Stimulated activated CD8-positive, alpha-beta memory T cell treated with anti-CD3 and anti-CD28 coated beads, Interleukin-15, amount 100 ng/mL, for 1 hour (primary cell): ENCODE data around the gene P2RX1.

Experiments
- DNase-seq: peaks from one replicate; pipeline ENCODE4 v3.0.0-alpha.2; 2020; ENCODE audit warnings: low read depth

The P2RX1 gene

DNA sequence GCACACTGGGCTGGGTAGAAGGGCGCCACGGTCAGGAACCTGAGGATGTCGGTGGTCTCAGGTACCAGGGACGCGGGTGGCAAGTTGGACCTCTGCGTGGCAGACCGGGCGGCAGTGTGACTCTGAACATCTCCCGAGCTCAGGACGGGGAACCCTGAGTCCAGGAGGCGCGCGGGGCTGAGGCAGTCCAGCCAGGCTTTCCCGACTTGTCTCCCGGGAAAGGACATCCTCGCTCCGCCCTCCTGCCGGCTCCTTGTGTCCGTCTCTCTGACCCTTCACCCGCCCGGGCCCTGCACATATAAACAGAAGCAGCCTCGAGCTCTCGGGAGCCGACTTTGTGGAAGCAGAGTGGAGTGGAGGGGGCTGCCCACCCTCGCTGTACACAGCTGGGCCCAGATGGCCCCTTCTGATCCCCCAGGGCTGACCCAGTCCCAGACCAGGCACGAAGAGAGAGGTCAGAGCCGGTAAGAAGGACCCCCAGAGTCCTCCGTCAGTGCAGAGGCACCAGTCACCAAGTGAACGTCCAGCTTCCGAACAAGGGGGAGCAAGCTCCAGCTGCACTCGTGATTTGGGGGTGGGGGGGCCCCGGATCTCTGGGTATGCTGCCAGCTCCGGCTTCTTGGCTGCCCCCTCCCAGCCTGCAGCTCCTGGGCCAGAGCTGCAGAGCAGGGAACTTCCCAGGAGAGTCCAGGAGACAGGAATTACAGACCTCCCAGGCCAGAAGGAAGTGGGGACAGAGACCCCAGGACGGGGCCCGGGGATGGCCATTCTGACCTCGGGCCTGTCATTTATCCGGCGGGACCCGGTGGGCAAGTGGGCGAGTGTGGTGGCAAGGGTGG, 8.5 kb upstream of the P2RX1 start:
- no peak for DNase-seq

GRCh38 chr17:3923466-3924190, 7.4 kb upstream of the P2RX1 start:
- DNase-seq: no peak

DNA sequence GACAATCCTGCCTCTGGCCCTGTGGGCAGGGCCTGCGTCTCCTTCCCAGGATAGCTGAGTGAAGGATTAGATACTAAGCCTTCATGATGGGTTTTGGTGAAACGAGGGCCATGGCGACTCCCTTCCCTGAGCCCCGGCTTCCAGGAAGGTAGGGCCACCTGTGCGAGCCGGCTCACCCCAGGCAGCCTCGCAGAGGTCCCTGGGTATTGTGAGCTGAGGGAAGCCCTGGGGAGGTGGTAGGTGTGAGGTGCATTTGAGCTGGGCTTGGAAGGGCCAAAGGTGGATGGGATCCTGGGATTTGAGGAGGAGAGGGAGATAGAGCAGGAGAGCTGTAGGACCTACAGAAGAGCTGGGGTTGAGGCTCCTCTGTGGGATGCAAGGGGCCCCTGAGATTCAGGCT, 6.5 kb upstream of the P2RX1 start:
- DNase-seq: no peak

DNA sequence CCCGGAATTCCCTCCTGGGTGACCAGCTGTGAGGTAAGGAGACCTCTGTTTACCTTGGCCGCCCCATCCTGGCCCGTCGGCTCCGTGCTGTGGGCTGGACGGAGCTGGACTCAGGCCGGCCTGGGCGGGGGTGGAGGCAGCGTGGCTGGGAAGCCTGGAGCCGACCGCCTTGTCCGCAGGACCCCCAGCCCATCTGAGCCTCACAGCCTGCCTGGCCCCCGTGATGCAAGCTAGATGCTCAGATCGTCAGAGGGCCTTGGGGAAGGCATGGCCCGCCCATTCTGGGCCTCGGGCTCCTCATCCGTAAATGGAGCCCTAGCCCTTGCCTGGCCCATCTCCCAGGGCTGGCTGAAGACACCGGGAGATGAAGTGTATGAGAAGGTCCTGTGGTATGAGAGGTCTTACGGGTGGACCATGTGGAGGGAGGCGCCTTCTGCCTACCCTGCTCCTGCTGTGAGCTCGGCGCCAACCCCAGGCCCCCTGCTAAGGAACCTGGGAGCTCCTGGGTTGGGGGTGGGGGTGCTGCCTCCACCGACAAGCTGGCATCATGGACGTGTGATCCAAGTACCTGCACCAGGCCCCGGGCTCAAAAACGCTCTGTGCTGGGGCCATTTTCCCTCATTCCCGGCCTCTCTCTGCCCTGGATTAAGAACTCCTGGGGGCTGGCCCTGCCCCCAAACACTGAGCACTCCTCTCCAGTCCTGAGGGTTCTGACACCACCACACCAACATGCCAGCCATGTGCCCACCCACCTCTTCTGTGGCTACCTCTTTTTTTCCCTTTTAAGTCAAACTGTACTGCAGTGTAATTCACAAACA, 5.4 kb upstream of the P2RX1 start:
- no peak for DNase-seq

DNA sequence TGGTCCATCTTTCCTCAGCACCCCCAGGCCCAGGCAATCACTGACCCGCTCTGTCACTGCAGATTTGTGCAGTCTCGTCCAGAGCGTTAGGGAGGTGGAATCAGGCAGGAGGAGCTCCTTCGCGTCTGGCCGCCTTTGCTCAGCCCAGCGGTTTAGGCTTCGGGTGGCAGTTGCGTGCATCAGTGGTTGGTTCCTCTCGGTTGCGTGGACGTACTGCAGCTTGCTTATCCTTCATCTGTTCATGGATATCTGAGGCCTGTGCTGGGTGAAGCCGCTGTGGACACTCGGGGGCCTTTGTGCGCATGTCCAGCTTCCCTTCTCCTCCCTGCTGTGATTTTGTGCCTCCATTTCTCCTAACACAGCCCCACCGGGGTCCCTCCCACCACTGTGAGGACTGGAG, 4.7 kb upstream of the P2RX1 start:
- DNase-seq: no peak

DNA sequence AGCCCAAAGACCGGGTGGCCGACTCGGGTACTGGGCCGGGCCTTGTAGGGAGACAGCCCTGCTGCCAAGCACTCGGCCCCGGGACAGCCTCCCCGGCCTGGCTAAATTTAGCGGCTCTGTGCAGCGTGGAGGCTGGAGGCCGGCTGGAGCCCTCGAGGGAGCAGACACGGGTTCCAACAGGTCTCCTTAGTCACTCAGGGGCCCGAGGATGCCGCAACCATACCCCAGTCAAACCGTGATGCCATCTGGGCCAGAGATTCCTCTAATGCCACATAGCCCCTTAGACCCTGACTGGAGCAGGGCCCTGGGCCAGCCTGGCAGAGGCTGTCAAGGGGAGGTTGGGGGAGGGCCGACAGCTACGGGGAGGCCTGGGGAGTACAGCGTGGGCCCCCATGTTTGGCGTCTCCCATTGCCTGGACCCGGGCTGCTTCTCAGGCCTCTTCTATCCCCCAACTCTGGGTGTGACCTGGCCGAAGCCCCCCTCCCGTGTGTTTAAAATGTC, 2.9 kb upstream of the P2RX1 start:
- no peak for DNase-seq

DNA sequence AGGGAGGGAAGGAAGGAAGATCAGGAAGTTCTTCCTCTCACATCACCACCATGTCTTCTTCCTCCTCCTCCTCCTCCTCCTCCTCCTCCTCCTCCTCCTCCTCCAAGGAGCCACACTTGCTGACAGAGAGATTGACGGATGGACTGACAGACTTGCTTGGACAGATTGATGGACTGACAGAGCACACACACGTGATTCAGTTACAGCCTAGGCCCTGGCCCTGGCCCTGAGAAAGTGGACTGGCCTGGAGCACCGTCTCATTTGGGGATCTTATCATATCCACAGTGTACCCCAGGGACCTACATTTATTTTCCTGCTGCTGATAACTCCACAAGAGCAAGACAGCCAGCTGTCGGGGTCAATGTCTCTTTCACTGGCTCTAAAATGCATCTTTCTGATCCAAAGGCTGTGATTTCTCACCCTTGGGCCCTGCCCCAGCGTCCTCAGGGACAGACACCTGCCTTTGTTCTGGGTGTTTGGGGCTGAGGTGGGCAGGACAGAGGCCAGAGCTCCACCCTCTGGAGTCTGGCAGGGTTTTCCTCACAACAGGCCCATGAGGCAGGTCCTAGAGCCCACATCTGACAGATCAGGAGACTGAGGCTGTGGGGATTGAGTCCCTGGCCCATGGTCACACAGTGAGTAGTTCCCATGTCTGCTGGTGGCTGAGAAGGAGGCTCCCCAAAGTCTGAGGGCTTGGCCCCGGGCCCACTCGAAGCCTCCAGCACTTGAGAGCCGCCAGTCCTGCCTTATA, 2.3 kb upstream of the P2RX1 start:
- DNase-seq: no peak

DNA sequence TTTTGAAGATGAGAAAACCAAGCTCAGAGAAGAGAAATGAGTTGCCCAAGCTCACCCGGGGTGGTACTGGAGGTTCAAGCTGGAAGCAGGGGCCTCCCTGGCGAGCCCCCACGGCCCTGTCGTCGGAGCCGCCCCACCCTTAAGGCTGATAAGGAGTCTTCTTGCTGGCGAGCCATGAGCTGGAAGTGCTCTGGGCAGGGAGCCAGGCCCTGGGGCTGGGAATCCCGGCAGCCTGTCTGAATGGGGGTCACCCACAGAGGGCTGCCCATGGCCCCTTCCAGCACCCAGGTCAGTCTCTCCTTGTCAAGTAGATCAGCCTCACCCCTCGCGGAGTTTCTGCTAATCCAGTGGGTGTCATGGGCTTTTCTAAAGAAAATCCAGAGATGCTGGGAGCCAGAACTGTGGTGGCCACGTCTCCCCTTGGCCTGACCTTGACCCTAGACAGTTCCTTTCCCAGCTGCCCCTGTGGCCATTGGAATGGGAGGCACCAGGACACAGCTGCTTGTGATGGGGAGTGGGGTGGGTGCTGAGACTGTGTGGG, 1.2 kb upstream of the P2RX1 start:
- no peak for DNase-seq

- DNase-seq: no peak
These were observed 560 bp upstream of the P2RX1 start for GRCh38 chr17:3916825-3917224.

GRCh38 chr17:3915581-3915994, 677 bp downstream of the P2RX1 start:
- DNase-seq: no peak

GRCh38 chr17:3914312-3914670, 2.0 kb downstream of the P2RX1 start:
- no peak for DNase-seq

- peak; percentile 69 for DNase-seq
These were observed 2.5 kb downstream of the P2RX1 start for GRCh38 chr17:3913531-3914311.

- DNase-seq: no peak
These were observed 3.4 kb downstream of the P2RX1 start for GRCh38 chr17:3912827-3913226.

DNA sequence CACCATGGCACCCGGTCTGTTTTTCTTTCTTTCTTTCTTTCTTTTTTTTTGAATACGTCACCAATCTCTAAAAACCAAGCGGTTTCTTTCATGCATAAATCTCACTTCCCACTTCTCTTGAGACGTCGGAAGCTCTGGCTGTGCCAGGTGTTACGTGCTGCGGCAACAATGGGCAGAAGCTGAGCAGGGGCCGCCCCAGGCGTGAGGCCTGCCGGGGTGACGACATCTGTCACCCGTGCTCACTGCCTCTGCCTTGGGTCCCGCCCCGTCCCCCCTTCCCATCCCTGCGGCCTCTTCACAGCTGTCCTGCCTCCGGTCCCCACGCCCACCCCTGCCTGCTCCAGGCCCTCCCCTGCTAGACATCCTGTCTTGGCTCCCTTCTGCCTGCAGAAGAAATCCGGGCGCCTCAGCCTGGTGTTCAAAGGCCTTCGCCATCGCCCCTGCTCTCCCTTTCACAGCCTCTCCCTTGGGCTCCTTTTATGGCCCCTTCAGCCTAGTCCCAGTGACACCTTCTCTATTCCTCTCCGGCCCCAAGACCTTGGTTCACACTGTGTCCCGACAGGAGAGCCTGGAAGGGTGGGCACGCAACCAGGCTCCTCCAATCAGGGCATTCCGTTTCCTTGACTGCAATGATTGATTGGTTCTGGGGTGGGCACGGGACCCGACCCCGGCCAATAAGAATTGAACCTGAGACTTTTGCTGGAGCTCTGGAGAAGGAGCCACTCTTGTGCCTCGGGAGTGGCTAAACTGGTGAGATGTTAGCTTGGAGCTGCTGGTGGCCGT, 4.8 kb downstream of the P2RX1 start:
- DNase-seq: no peak

- DNase-seq: no peak
These were observed 5.6 kb downstream of the P2RX1 start for GRCh38 chr17:3910420-3911270.

DNA sequence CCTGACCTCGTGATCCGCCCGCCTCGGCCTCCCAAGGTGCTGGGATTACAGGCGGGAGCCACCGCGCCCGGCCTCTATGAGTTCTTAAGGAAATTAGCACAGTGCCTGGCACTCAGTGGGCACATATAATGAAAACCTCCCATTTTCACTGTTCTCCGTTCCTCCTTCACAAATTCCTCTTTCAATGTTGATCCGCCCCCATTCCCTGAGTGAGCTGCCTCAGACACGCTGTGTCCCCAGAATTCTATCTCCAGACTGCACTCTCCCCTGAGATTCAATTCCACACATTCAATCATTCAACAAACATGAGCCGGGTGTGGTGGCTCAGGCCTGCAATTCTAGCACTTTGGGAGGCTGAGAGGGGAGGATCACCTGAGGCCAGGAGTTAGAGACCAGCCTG, 7.0 kb downstream of the P2RX1 start:
- no peak for DNase-seq

- DNase-seq: no peak
These were observed 8.6 kb downstream of the P2RX1 start for GRCh38 chr17:3907483-3908216.

GRCh38 chr17:3906881-3907280, 9.4 kb downstream of the P2RX1 start:
- no peak for DNase-seq
